Measurements from ENCODE around the gene CCDC27. TPM values are rescaled to one million over a fixed set of nuclear protein-coding genes. Genes with fewer than 3 reads are reported as not detected.

Gene CCDC27
- not detected in 2 replicates for total RNA-seq

DNA sequence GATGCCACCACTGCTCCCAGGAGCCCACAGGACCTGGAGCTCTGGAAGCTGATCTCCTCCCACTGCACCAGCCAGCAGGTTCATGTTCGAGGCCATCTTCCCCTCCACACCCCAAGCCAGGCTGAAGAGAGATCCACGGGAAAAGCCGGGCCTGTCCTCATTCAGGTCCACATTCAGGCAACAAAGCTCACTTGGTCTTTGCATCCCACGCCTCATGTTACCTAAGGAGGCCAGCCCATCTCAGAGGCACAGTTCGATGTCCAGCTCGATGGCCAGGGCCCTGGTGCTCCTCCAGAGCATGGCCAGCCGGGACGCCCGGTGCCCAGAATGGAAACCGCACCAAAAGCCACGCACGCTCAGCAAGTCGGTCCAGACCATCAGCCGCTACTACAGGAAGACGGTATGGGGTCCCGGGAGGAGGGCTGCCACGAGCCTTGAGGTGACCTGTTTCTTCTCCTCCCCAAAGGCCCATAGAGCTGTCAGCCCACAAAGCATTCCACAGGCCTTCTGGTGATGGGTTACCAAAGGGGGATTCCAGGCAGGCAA lies at the start of gene CCDC27:
Gene CCDC27 (plus strand): TSS at position 51 of the 546 bp plus-strand sequence. CDS start 32 bp downstream, at position 83.
- no peak for TF ChIP-seq CTCF (IDR thresholded peaks at IDR 0.05; ENCODE audit: insufficient read depth, low read length, poor library complexity, severe bottlenecking)
- no peak for DNase-seq (ENCODE audit: low read depth)
- H3K27me3 ChIP-seq (ENCODE audit: control insufficient read depth, insufficient read depth, low read length), result peaks cover 10% of the 10 kb centered on the region
- no peaks in the 10 kb centered on the region for H3K36me3 ChIP-seq (ENCODE audit: control insufficient read depth, insufficient read depth, low read length)
- H3K4me3 ChIP-seq (ENCODE audit: low read depth, low read length), result no peak within 1 kb of the TSS

DNA sequence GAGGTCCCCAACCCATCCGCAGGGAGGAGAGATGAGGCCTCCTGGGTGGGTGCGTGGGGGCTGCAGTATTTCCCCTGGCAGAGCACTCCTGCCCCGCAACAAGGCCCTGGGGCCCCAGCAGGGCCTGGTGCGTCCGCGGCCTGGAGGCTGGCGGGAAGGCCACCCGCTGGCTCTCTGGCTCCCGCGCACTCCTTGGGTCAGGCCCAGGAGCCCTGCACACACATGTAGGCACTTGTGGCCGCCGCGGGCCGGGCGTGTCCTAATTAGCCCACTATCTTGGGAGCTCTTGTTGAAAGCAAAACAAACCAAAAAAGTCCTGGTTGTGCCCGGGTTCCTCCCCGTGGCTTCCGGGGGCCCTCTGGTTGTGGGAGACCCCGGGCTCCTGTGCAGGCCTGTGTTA lies 49.7 kb upstream of the CCDC27 start:
- Histone ChIP-seq H3K27me3 (ENCODE audit: control insufficient read depth, insufficient read depth, low read length) (peaks cover 67% of the 10 kb centered on the region), H3K36me3 (ENCODE audit: control insufficient read depth, insufficient read depth, low read length) (no peaks in the 10 kb centered on the region), H3K4me3 (ENCODE audit: low read depth, low read length) (no peak overlapping the region)
- DNase-seq (ENCODE audit: low read depth), result no peak
- no peak for TF ChIP-seq CTCF (IDR thresholded peaks at IDR 0.05; ENCODE audit: insufficient read depth, low read length, poor library complexity, severe bottlenecking)

DNA sequence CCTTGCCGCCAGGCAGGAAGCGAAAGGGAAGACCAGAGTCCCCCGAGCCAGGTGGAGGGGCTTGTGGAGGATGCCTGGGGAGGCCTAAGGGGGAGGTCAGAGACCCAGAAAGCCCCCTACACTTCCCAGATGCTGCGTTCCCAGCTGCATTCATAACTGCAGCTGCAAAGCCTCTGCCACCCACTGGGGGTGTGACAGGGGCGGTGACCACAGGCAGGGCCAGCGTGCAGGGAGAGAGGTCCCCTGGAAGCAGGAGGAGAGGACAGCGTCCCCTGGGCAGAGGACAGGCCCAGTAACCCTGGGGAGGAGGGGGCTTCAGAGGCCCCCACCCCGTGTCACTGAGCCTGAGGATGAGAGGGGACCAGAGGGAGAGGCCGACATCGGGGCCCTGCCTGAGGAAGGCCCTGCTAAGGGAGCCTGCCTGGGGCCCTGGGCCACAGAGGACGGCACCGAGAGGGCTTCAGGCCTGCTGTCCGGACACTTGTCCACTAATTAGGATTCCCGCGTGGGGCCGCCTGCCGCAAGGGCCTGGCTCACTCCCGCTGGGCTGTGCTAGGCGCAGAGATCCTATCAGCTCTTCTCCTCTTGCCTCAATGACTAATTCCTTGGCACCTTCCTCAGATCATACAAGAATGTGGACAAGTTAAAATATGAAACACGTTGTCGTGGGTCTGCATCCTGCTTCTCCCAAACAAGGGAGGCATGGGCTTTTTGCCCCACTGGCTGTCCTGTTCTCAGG lies 49.1 kb upstream of the CCDC27 start:
- H3K4me3 ChIP-seq (ENCODE audit: low read depth, low read length), result no peak overlapping the region
- TF ChIP-seq CTCF (IDR thresholded peaks at IDR 0.05; ENCODE audit: insufficient read depth, low read length, poor library complexity, severe bottlenecking), result no peak
- peaks cover 67% of the 10 kb centered on the region for H3K27me3 ChIP-seq (ENCODE audit: control insufficient read depth, insufficient read depth, low read length)
- DNase-seq (ENCODE audit: low read depth), result no peak
- no peaks in the 10 kb centered on the region for H3K36me3 ChIP-seq (ENCODE audit: control insufficient read depth, insufficient read depth, low read length)

GRCh38 chr1:3703786-3704371 lies 48.4 kb upstream of the CCDC27 start:
- Histone ChIP-seq H3K4me3 (ENCODE audit: low read depth, low read length) (no peak overlapping the region), H3K36me3 (ENCODE audit: control insufficient read depth, insufficient read depth, low read length) (no peaks in the 10 kb centered on the region), H3K27me3 (ENCODE audit: control insufficient read depth, insufficient read depth, low read length) (peaks cover 67% of the 10 kb centered on the region)
- TF ChIP-seq CTCF (IDR thresholded peaks at IDR 0.05; ENCODE audit: insufficient read depth, low read length, poor library complexity, severe bottlenecking), result no peak
- no peak for DNase-seq (ENCODE audit: low read depth)

DNA sequence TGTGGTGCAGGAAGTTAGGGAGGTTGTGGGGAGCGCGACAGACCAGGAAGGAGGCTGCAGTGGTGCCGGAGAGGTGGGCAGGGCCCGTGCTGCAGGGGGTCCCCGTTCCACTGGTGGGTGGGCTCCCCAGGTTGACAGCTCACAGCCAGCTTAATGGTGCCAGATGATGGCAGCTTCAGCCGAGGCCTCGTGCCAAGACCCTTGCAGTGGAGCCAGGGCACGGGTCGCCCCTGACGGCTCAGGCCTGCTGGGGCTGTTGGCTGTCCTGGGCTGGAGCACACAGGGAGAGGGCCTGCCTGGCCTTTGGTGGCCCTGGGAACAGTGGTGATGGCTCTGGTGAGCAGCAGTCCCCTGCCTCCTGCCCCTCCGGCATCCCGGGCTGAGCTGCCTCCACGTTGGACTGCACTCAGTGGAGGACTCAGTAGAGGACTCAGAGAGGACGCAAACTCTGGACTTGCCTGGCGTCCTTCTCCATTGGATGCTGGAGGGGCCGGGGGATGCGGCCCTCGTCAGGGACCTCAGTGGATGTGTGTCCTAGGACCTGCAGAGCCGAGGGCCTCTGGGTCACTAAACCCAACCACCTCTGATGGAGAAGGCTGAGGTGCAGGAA lies 46.8 kb upstream of the CCDC27 start:
- no peak for DNase-seq (ENCODE audit: low read depth)
- Histone ChIP-seq H3K27me3 (ENCODE audit: control insufficient read depth, insufficient read depth, low read length) (peaks cover 69% of the 10 kb centered on the region), H3K4me3 (ENCODE audit: low read depth, low read length) (no peak overlapping the region), H3K36me3 (ENCODE audit: control insufficient read depth, insufficient read depth, low read length) (no peaks in the 10 kb centered on the region)
- no peak for TF ChIP-seq CTCF (IDR thresholded peaks at IDR 0.05; ENCODE audit: insufficient read depth, low read length, poor library complexity, severe bottlenecking)
